22Rv1 (cell line): Measurements from ENCODE around the gene IRS1.

Experiments
- H3K27ac ChIP-seq: fragments of 450-650 bp; 2 replicates; pipeline ENCODE4 v1.5.1; 2017
- CTCF ChIP-seq: fragments of 450-650 bp; IDR thresholded peaks from 2 replicates; pipeline ENCODE4 v1.5.1; 2017; ENCODE audit warnings: mild to moderate bottlenecking
- ZFX ChIP-seq: fragments of 450-650 bp; IDR thresholded peaks from 2 replicates; pipeline ENCODE4 v1.6.1; 2017; ENCODE audit warnings: antibody characterized with exemption, borderline replicate concordance

The IRS1 gene

GRCh38 chr2:226683196-226683595 is 116.4 kb downstream of the IRS1 start:
- H3K27ac ChIP-seq: no peak overlapping the region
- TF ChIP-seq CTCF (no peak), ZFX (no peak)
